SU-DHL-6 (cell line): ENCODE measurements around the gene ADIPOR2.
A peak's percentile ranks its signal among the peaks of the same experiment; 100 is the strongest.

Experiments used
- H2AFZ ChIP-seq: fragments of 200-600 bp; sonication (generic); 2 replicates; pipeline ENCODE4 v1.6.1; 2014; ENCODE audit warnings: low read depth, mild to moderate bottlenecking, moderate library complexity, mixed read lengths, antibody characterized with exemption, low read length; ENCODE audit not compliant: severe bottlenecking
- H3F3A ChIP-seq: fragments of 200-600 bp; shearing (Covaris generic); 2 replicates; pipeline ENCODE4 v1.6.0; 2016; ENCODE audit warnings: antibody characterized with exemption, mild to moderate bottlenecking; ENCODE audit not compliant: insufficient read depth
- H3K27ac ChIP-seq: fragments of 200-600 bp; sonication (generic); 2 replicates; pipeline ENCODE4 v1.5.1; 2016; ENCODE audit warnings: low read depth, mild to moderate bottlenecking, low read length, moderate library complexity, mixed read lengths
- H3K27me3 ChIP-seq: fragments of 200-600 bp; sonication (generic), shearing (Covaris generic); 2 replicates; pipeline ENCODE4 v1.6.0; 2014; ENCODE audit warnings: mild to moderate bottlenecking, low read length
- H3K36me3 ChIP-seq: fragments of 200-600 bp; sonication (generic); 2 replicates; pipeline ENCODE4 v1.6.1; 2014; ENCODE audit warnings: mild to moderate bottlenecking, low read length, mixed read lengths
- H3K4me2 ChIP-seq: fragments of 300-600, 200-600 bp; shearing (Covaris generic), sonication (generic); 2 replicates; pipeline ENCODE4 v1.6.0; 2014; ENCODE audit warnings: low read length, low read depth, mild to moderate bottlenecking; ENCODE audit not compliant: poor library complexity, severe bottlenecking
- H3K4me3 ChIP-seq: fragments of 200-600 bp; sonication (generic); 2 replicates; pipeline ENCODE4 v1.5.1; 2014; ENCODE audit warnings: antibody characterized with exemption, low read length, mild to moderate bottlenecking, mixed read lengths; ENCODE audit not compliant: insufficient read depth, poor library complexity, severe bottlenecking
- H3K79me2 ChIP-seq: fragments of 200-600 bp; sonication (generic); 2 replicates; pipeline ENCODE4 v1.6.1; 2014; ENCODE audit warnings: mild to moderate bottlenecking, low read length, moderate library complexity; ENCODE audit not compliant: insufficient read depth
- H3K9ac ChIP-seq: fragments of 200-600 bp; sonication (generic); 2 replicates; pipeline ENCODE4 v1.7.0; 2014; ENCODE audit warnings: mild to moderate bottlenecking, low read length
- H3K9me2 ChIP-seq: fragments of 200-600 bp; sonication (generic); replicated peaks from 2 replicates; pipeline ENCODE4 v1.6.1; 2014; ENCODE audit warnings: low read length; ENCODE audit not compliant: insufficient read depth
- H3K9me3 ChIP-seq: fragments of 200-600 bp; sonication (generic); 2 replicates; pipeline ENCODE4 v1.6.1; 2014; ENCODE audit warnings: low read length, mixed read lengths; ENCODE audit not compliant: insufficient read depth
- H4K20me1 ChIP-seq: fragments of 200-600 bp; sonication (generic); 2 replicates; pipeline ENCODE4 v1.6.1; 2014; ENCODE audit warnings: low read depth, mild to moderate bottlenecking, antibody characterized with exemption, low read length, moderate library complexity, mixed read lengths
- CTCF ChIP-seq: fragments of 200-600 bp; sonication (generic); IDR thresholded peaks from one replicate; pipeline ENCODE4 v1.5.1; 2017; ENCODE audit warnings: antibody characterized with exemption, mild to moderate bottlenecking, low read length, moderate library complexity; ENCODE audit not compliant: insufficient read depth, poor library complexity, severe bottlenecking
- EZH2phosphoT487 ChIP-seq: fragments of 200-600 bp; sonication (generic), shearing (Covaris generic); conservative IDR thresholded peaks from 2 replicates; pipeline ENCODE4 v1.6.1; 2018; ENCODE audit warnings: mild to moderate bottlenecking, antibody characterized with exemption, low read length, moderate library complexity, mixed read lengths

Gene ADIPOR2

GRCh38 chr12:1739368-1739767 lies 48.5 kb downstream of the ADIPOR2 start:
- no peak overlapping the region for H3K27ac ChIP-seq
- H3K9me2 ChIP-seq: no peaks in the 10 kb centered on the region
- H3K36me3 ChIP-seq: peaks cover 8% of the 10 kb centered on the region; the same call in 1 of the 2 replicates
- TF ChIP-seq CTCF: no peak
- no peak for TF ChIP-seq EZH2phosphoT487
- H3K4me3 ChIP-seq: no peak overlapping the region
- no peaks in the 10 kb centered on the region for H3K9me3 ChIP-seq
- H3K79me2 ChIP-seq: peaks cover 78% of the 10 kb centered on the region
- no peak overlapping the region for H3K9ac ChIP-seq
- no peaks in the 10 kb centered on the region for H3F3A ChIP-seq
- H4K20me1 ChIP-seq: 0 out of 2 replicates have a peak, but pooled peaks cover 6% of the 10 kb centered on the region
- H3K4me2 ChIP-seq: no peak overlapping the region
- no peak overlapping the region for H2AFZ ChIP-seq
- H3K27me3 ChIP-seq: no peaks in the 10 kb centered on the region

GRCh38 chr12:1740161-1740948 lies 49.5 kb downstream of the ADIPOR2 start:
- no peaks in the 10 kb centered on the region for H3K9me3 ChIP-seq
- TF ChIP-seq CTCF: no peak
- no peak for TF ChIP-seq EZH2phosphoT487
- H3K4me3 ChIP-seq: no peak overlapping the region
- no peak overlapping the region for H3K27ac ChIP-seq
- no peak overlapping the region for H2AFZ ChIP-seq
- no peaks in the 10 kb centered on the region for H3K9me2 ChIP-seq
- H3F3A ChIP-seq: no peaks in the 10 kb centered on the region
- no peak overlapping the region for H3K4me2 ChIP-seq
- peaks cover 17% of the 10 kb centered on the region for H3K36me3 ChIP-seq
- peaks cover 88% of the 10 kb centered on the region for H3K79me2 ChIP-seq
- no peak overlapping the region for H3K9ac ChIP-seq
- H3K27me3 ChIP-seq: no peaks in the 10 kb centered on the region
- H4K20me1 ChIP-seq: 0 out of 2 replicates have a peak, but pooled peaks cover 6% of the 10 kb centered on the region

GRCh38 chr12:1741154-1741949 lies 50.5 kb downstream of the ADIPOR2 start:
- Histone ChIP-seq H3K27ac (peak overlapping the region; percentile 23; the same call in 1 of the 2 replicates), H3K9ac (no peak overlapping the region), H3K79me2 (peaks cover 98% of the 10 kb centered on the region), H3K4me2 (no peak overlapping the region), H3K4me3 (no peak overlapping the region), H3K9me3 (no peaks in the 10 kb centered on the region), H2AFZ (no peak overlapping the region), H3K36me3 (peaks cover 24% of the 10 kb centered on the region), H3K9me2 (no peaks in the 10 kb centered on the region), H3K27me3 (no peaks in the 10 kb centered on the region), H4K20me1 (0 out of 2 replicates have a peak, but pooled peaks cover 6% of the 10 kb centered on the region), H3F3A (no peaks in the 10 kb centered on the region)
- TF ChIP-seq EZH2phosphoT487: no peak
